Spleen (tissue), 11 donors: ENCODE results near the gene CCSER2. TPM values are rescaled to one million over a fixed set of nuclear protein-coding genes. Genes with fewer than 3 reads are reported as not detected.

Source experiments
- DNase-seq: peaks from one replicate; pipeline ENCODE4 v3.0.0-alpha.2; 2020
- H3K27ac ChIP-seq, 8 donors: fragments of 200-600 bp; sonication (generic) in 7 of 8; 1 replicate in 4 of 8; 2 replicates in 4 of 8; pipeline versions ENCODE4 v1.5.0 to v1.8.0; 2016 to 2021; ENCODE audit warnings: inconsistent platforms in 4 of 8, mild to moderate bottlenecking in 4 of 8, moderate library complexity in 1 of 8
- H3K27me3 ChIP-seq, 7 donors: fragments of 200-600 bp; sonication (generic) in 6 of 7; replicated peaks in 1 of 7; 1 replicate in 4 of 7; 2 replicates in 3 of 7; pipeline versions ENCODE4 v1.5.0 to v1.8.0; 2016 to 2021; ENCODE audit warnings: inconsistent platforms in 3 of 7, mild to moderate bottlenecking in 1 of 7
- H3K36me3 ChIP-seq, 6 donors: fragments of 200-600 bp; sonication (generic) in 5 of 6; 1 replicate in 4 of 6; 2 replicates in 2 of 6; pipeline versions ENCODE4 v1.5.0 to v1.8.0; 2016 to 2021; ENCODE audit warnings: inconsistent platforms in 2 of 6
- H3K4me1 ChIP-seq, 6 donors: fragments of 200-600 bp; sonication (generic) in 5 of 6; 1 replicate in 3 of 6; 2 replicates in 3 of 6; pipeline versions ENCODE4 v1.5.0 to v1.8.0; 2016 to 2021; ENCODE audit warnings: inconsistent platforms in 3 of 6
- H3K4me3 ChIP-seq, 8 donors: fragments of 200-600 bp; sonication (generic) in 7 of 8; 1 replicate in 4 of 8; 2 replicates in 4 of 8; pipeline versions ENCODE4 v1.5.0 to v1.8.0; 2016 to 2021; ENCODE audit warnings: inconsistent platforms in 4 of 8, mild to moderate bottlenecking in 4 of 8, moderate library complexity in 2 of 8
- H3K9me3 ChIP-seq, 8 donors: fragments of 200-600 bp; sonication (generic) in 7 of 8; 1 replicate in 4 of 8; 2 replicates in 4 of 8; pipeline versions ENCODE4 v1.5.0 to v1.8.0; 2016 to 2021; ENCODE audit warnings: inconsistent platforms in 4 of 8
- POLR2A ChIP-seq, 3 donors: fragments of 450-650 bp; IDR thresholded peaks; one replicate each; pipeline ENCODE4 v1.5.1; 2017; ENCODE audit warnings: antibody characterized with exemption in 3 of 3, mild to moderate bottlenecking in 1 of 3
- POLR2AphosphoS5 ChIP-seq, 3 donors: sonication (generic); formaldehyde crosslinking; IDR thresholded peaks; one replicate each; pipeline ENCODE4 v1.5.1; 2017; ENCODE audit warnings: antibody characterized with exemption in 3 of 3
- WGBS, 5 donors: extraction: QIAGEN DNeasy Blood & Tissue Kit in 3 of 5; methylation state at CpG; one replicate each; pipeline versions ENCODE4 v1.1.5 to v1.1.7; 2013 to 2018; 5-methylcytosine and 5-hydroxymethylcytosine counted together
- intact Hi-C: fragments of 100-400 bp; cut with DNase I; formaldehyde crosslinking; loops from one replicate; pipeline ENCODE4 v1.15.0; 2023; ENCODE audit warnings: low total_unique reads
- polyA plus RNA-seq, 3 donors: library from polyadenylated mRNA; stranded (reverse); fragments of 200-250 nt; gene quantifications; one replicate each; pipeline ENCODE4 v1.2.1, GENCODE V29; 2013
- total RNA-seq, 7 donors: library from RNA; depleted of rRNA in 3 of 7; stranded (reverse); fragments of >200 nt in 3 of 7; fragmentation: NEBNext Ultra II Directional in 4 of 7; extraction: Animal tissue kit (Norgen Biotek cat#: 25700) in 4 of 7; gene quantifications; one replicate each; pipeline versions ENCODE4 v1.1.0 to v1.2.1, GENCODE V29; 2016 to 2021
- TF ChIP-seq, protein P1 (sequence below), 11 experiments: fragments of 200-600 bp in 7 of 11; fragments of 450-650 bp in 4 of 11; sonication (generic) in 4 of 11; IDR thresholded peaks in 8 of 11; conservative IDR thresholded peaks in 3 of 11; 1 replicate in 7 of 11; 2 replicates in 4 of 11; pipeline versions ENCODE4 v1.4.0 to v1.8.0; 2016 to 2021; ENCODE audit warnings: antibody characterized with exemption in 11 of 11, inconsistent platforms in 4 of 11, mild to moderate bottlenecking in 1 of 11
- donor health status: healthy with polysubstance abuse.
- donor health status: DM: no; HTN: no; CAD: no; lungs with moderate emphysema.
- donor health status: DM: no; HTN: no; CAD: no.
- donor health status: Bipolar disorder and iron deficiency.
- donor health status: healthy.
- donor health status: DM: no; HTN: no; CAD: no.
- donor health status: DM: yes; HTN: yes; CAD: no.

The CCSER2 gene
- total and polyA plus RNA-seq, 10 donors: 5.3 to 61.4 (median 45.2) TPM

DNA sequence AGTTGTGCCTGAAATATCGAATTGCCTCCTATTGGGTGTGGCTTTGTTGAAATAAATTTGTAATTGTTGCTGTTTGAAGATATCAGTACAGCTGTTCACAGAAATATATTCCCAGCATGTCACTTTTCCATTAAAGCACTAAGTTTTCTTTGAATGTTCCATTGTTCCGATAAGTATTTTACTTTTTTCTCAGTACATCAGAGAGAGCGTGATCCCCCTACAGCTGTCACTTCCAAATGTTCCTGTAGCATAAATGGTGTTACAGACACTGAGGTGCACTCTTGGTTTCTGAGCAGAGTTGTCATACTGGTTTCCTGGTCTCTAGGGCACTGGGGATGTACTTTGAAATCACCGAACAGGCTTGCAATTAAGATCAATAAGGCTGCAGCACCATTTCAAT is 189.2 kb downstream of the CCSER2 start:
- no peak overlapping the region for H3K4me3 ChIP-seq
- peaks cover 0 to 35% (median 21%) of the 10 kb centered on the region in 6 donors for H3K36me3 ChIP-seq
- TF ChIP-seq POLR2A (IDR thresholded peaks at IDR 0.05): no peak
- no peak for TF ChIP-seq POLR2AphosphoS5 (IDR thresholded peaks at IDR 0.05)
- TF ChIP-seq, protein P1, sequence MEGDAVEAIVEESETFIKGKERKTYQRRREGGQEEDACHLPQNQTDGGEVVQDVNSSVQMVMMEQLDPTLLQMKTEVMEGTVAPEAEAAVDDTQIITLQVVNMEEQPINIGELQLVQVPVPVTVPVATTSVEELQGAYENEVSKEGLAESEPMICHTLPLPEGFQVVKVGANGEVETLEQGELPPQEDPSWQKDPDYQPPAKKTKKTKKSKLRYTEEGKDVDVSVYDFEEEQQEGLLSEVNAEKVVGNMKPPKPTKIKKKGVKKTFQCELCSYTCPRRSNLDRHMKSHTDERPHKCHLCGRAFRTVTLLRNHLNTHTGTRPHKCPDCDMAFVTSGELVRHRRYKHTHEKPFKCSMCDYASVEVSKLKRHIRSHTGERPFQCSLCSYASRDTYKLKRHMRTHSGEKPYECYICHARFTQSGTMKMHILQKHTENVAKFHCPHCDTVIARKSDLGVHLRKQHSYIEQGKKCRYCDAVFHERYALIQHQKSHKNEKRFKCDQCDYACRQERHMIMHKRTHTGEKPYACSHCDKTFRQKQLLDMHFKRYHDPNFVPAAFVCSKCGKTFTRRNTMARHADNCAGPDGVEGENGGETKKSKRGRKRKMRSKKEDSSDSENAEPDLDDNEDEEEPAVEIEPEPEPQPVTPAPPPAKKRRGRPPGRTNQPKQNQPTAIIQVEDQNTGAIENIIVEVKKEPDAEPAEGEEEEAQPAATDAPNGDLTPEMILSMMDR (IDR thresholded peaks at IDR 0.05 in 8 of 11, conservative IDR thresholded peaks at IDR 0.05 in 3 of 11): no peak
- no peak for DNase-seq
- 94 to 98% (median 97%) methylated on average over 4 of the region's 4 CpGs for WGBS, 5 donors
- H3K4me1 ChIP-seq: no peaks in the 10 kb centered on the region
- intact Hi-C loops: no loop called here
- H3K9me3 ChIP-seq: no peaks in the 10 kb centered on the region
- H3K27ac ChIP-seq: no peak overlapping the region
- no peaks in the 10 kb centered on the region for H3K27me3 ChIP-seq

DNA sequence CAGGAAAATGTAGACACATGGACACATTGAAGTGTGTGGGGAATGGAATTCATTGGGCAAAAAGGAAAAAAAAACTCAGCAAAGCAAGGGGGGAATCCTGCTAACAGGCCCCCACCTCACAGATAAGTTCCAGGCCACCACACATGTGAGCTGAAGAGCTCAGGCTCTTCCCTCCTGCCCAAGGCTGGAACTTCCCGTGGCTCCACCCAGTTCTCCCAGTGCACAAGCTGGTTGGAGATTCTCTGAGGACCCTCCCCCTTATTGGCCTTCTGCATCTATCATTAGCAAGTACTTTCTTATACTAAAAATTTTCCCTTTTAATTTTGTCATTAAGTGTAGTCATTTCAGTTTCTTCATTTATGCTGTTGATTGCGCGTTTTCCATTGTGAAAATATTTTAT is 190.8 kb downstream of the CCSER2 start:
- intact Hi-C loops: no loop called here
- Histone ChIP-seq H3K36me3 (peaks cover 0 to 21% (median 11%) of the 10 kb centered on the region in 6 donors), H3K27me3 (no peaks in the 10 kb centered on the region), H3K4me3 (no peak overlapping the region), H3K27ac (no peak overlapping the region), H3K4me1 (no peaks in the 10 kb centered on the region), H3K9me3 (no peaks in the 10 kb centered on the region)
- DNase-seq: no peak
- TF ChIP-seq POLR2A (IDR thresholded peaks at IDR 0.05) (no peak), POLR2AphosphoS5 (IDR thresholded peaks at IDR 0.05) (no peak)
- TF ChIP-seq, protein P1 (IDR thresholded peaks at IDR 0.05 in 8 of 11, conservative IDR thresholded peaks at IDR 0.05 in 3 of 11): no peak
- 95 to 100% (median 99%) methylated on average over 3 of the region's 3 CpGs for WGBS, 5 donors

DNA sequence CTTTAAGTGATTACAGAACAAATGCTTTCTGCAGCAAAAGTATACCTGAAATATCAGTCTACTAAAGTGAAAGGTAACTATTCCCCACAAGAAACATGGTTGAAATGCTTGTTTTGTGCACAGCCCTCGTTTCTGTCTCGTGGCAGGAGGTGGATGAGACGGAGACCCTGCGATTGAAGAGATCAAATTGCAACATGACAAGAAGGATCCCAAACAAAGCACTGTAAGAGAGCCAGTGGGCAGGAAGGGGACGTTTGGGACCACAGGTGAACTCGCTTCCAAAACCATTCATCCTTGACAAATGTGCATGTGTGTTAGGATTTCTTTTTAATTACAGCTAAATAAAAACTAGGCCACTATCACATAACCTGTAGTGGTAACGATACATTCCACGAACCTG is 192.6 kb downstream of the CCSER2 start:
- H3K27me3 ChIP-seq: no peaks in the 10 kb centered on the region
- 78 to 88% (median 84%) methylated on average over 8 of the region's 8 CpGs for WGBS, 5 donors
- TF ChIP-seq POLR2A (IDR thresholded peaks at IDR 0.05) (no peak), POLR2AphosphoS5 (IDR thresholded peaks at IDR 0.05) (no peak)
- TF ChIP-seq, protein P1 (IDR thresholded peaks at IDR 0.05 in 8 of 11, conservative IDR thresholded peaks at IDR 0.05 in 3 of 11): no peak
- H3K9me3 ChIP-seq: peaks cover 0 to 9% (median 6%) of the 10 kb centered on the region in 8 donors
- H3K27ac ChIP-seq: no peak overlapping the region
- no peaks in the 10 kb centered on the region for H3K4me1 ChIP-seq
- H3K4me3 ChIP-seq: no peak overlapping the region
- peaks cover 0 to 4% (median 0%) of the 10 kb centered on the region in 6 donors for H3K36me3 ChIP-seq
- DNase-seq: no peak
- intact Hi-C loops: no loop called here

DNA sequence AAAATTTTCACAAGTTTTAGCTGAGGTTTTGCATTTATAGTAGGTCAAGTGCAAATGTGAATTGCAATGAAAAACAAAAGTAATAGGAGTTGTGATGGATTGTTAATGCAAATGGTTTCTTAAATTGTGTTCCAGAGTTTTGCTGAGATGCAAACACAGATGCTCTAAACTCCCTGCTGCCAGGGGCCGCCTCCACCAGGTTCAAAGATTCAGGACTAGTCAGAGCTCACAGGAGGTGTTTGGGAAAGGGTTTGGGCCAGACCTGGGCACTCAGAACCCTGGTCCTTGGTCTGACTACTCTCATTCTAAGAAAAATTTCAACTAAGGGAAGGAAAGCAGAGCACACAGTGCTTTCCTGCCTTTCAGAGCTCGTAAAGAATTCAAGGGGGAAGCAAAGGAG is 193.1 kb downstream of the CCSER2 start:
- Histone ChIP-seq H3K27me3 (no peaks in the 10 kb centered on the region), H3K27ac (no peak overlapping the region), H3K9me3 (peaks cover 0 to 13% (median 10%) of the 10 kb centered on the region in 8 donors), H3K4me3 (no peak overlapping the region), H3K4me1 (no peaks in the 10 kb centered on the region), H3K36me3 (no peaks in the 10 kb centered on the region)
- no peak for TF ChIP-seq POLR2AphosphoS5 (IDR thresholded peaks at IDR 0.05)
- TF ChIP-seq, protein P1 (IDR thresholded peaks at IDR 0.05 in 8 of 11, conservative IDR thresholded peaks at IDR 0.05 in 3 of 11): no peak
- TF ChIP-seq POLR2A (IDR thresholded peaks at IDR 0.05): no peak
- no peak for DNase-seq
- WGBS, 5 donors: 72 to 96% (median 81%) methylated on average over 2 of the region's 2 CpGs
- intact Hi-C loops: no loop called here
